ENCODE results near the gene NSMCE1. TPM values are rescaled to one million over a fixed set of nuclear protein-coding genes. Genes with fewer than 3 reads are reported as not detected.

Gene NSMCE1
- total RNA-seq, 1 experiment from 2014 or later, result 37.0 TPM

- Histone ChIP-seq H3K4me3 (ENCODE audit: low read depth, low read length) (no peak overlapping the region), H3K9me3 (no peaks in the 10 kb centered on the region), H3K27me3 (replicated peaks; ENCODE audit: control insufficient read depth, insufficient read depth, low read length) (no peaks in the 10 kb centered on the region), H3K4me1 (0 out of 2 replicates have a peak, but pooled peaks cover 4% of the 10 kb centered on the region), H3K36me3 (ENCODE audit: control insufficient read depth, insufficient read depth, low read length) (peaks cover 1% of the 10 kb centered on the region; the same call in 1 of the 2 replicates)
- CTCF ChIA-PET, result interaction anchor here (3.5 kb wide), 1 partner anchor 131 kb away, joined by 22 read pairs; no protein-coding TSS in a partner anchor
- no peak for DNase-seq
- no peaks in the 10 kb centered on the region for H3K27me3 Mint-ChIP-seq (ENCODE audit: insufficient read depth, unreplicated experiment)
- intact Hi-C loops (cut with micrococcal nuclease; ENCODE audit: unreplicated experiment), result loop anchor here (10.0 kb wide), 1 partner anchor 78 kb away; the partner anchor contains the start of gene IL4R
- POLR2A ChIA-PET, result no interaction called here
- BruUV-seq (replicated peaks), result no TSS peak
- H3K4me1 Mint-ChIP-seq (ENCODE audit: low read depth, unreplicated experiment), result peaks cover 9% of the 10 kb centered on the region
- no peak overlapping the region for H3K27ac Mint-ChIP-seq (ENCODE audit: unreplicated experiment)
- no peak overlapping the region for H3K4me3 Mint-ChIP-seq (ENCODE audit: unreplicated experiment)
- no peak for TF ChIP-seq CTCF (IDR thresholded peaks at IDR 0.05; ENCODE audit: insufficient read depth in 1 of 2, low read depth in 1 of 2, low read length in 1 of 2, severe bottlenecking in 1 of 2, unreplicated experiment in 1 of 2)
- no peaks in the 10 kb centered on the region for H3K9me3 Mint-ChIP-seq (ENCODE audit: unreplicated experiment)
- H3K36me3 Mint-ChIP-seq (ENCODE audit: insufficient read depth, unreplicated experiment), result no peaks in the 10 kb centered on the region
Observed at GRCh38 chr16:27236635-27237218, 31.8 kb downstream of the NSMCE1 start.

GRCh38 chr16:27235938-27236245 lies 32.7 kb downstream of the NSMCE1 start:
- TF ChIP-seq CTCF (IDR thresholded peaks at IDR 0.05; ENCODE audit: insufficient read depth in 1 of 2, low read depth in 1 of 2, low read length in 1 of 2, severe bottlenecking in 1 of 2, unreplicated experiment in 1 of 2), result no peak
- Mint-ChIP-seq H3K27me3 (ENCODE audit: insufficient read depth, unreplicated experiment) (no peaks in the 10 kb centered on the region), H3K9me3 (ENCODE audit: unreplicated experiment) (no peaks in the 10 kb centered on the region), H3K4me3 (ENCODE audit: unreplicated experiment) (no peak overlapping the region), H3K4me1 (ENCODE audit: low read depth, unreplicated experiment) (peaks cover 9% of the 10 kb centered on the region), H3K27ac (ENCODE audit: unreplicated experiment) (no peak overlapping the region), H3K36me3 (ENCODE audit: insufficient read depth, unreplicated experiment) (no peaks in the 10 kb centered on the region)
- no peaks in the 10 kb centered on the region for H3K27me3 ChIP-seq (replicated peaks; ENCODE audit: control insufficient read depth, insufficient read depth, low read length)
- ChIA-PET POLR2A (no interaction called here), CTCF (interaction anchor here (0.7 to 3.5 kb wide), 3 partner anchors 10 to 132 kb away, joined by 3 to 22 read pairs (median 7); no protein-coding TSS in a partner anchor)
- intact Hi-C loops (cut with micrococcal nuclease; ENCODE audit: unreplicated experiment), result loop anchor here (1.0 to 10.0 kb wide), 5 partner anchors 79 to 229 kb away; partner anchors contain the start of gene IL4R
- no peak overlapping the region for H3K4me3 ChIP-seq (ENCODE audit: low read depth, low read length)
- no TSS peak for BruUV-seq (replicated peaks)
- H3K9me3 ChIP-seq, result no peaks in the 10 kb centered on the region
- H3K36me3 ChIP-seq (ENCODE audit: control insufficient read depth, insufficient read depth, low read length), result peaks cover 1% of the 10 kb centered on the region; the same call in 1 of the 2 replicates
- DNase-seq, result no peak
- no peaks in the 10 kb centered on the region for H3K4me1 ChIP-seq

GRCh38 chr16:27235055-27235937 lies 33.3 kb downstream of the NSMCE1 start:
- DNase-seq, result peak in 1 of 2 experiments; percentile 50
- Mint-ChIP-seq H3K4me1 (ENCODE audit: low read depth, unreplicated experiment) (peaks cover 9% of the 10 kb centered on the region), H3K4me3 (ENCODE audit: unreplicated experiment) (no peak overlapping the region), H3K36me3 (ENCODE audit: insufficient read depth, unreplicated experiment) (no peaks in the 10 kb centered on the region), H3K27ac (ENCODE audit: unreplicated experiment) (no peak overlapping the region), H3K27me3 (ENCODE audit: insufficient read depth, unreplicated experiment) (no peaks in the 10 kb centered on the region), H3K9me3 (ENCODE audit: unreplicated experiment) (no peaks in the 10 kb centered on the region)
- ChIA-PET CTCF (interaction anchor here (0.6 to 3.5 kb wide), 11 partner anchors 10 to 315 kb away, joined by 3 to 22 read pairs (median 4); partner anchors contain the start of genes GTF3C1, KATNIP and KDM8), POLR2A (no interaction called here)
- BruUV-seq (replicated peaks), result no TSS peak
- H3K4me1 ChIP-seq, result no peaks in the 10 kb centered on the region
- H3K4me3 ChIP-seq (ENCODE audit: low read depth, low read length), result no peak overlapping the region
- TF ChIP-seq CTCF (IDR thresholded peaks at IDR 0.05; ENCODE audit: insufficient read depth in 1 of 2, low read depth in 1 of 2, low read length in 1 of 2, severe bottlenecking in 1 of 2, unreplicated experiment in 1 of 2), result peak; percentile 68 to 89
- intact Hi-C loops (cut with micrococcal nuclease; ENCODE audit: unreplicated experiment), result loop anchor here (1.0 to 10.0 kb wide), 5 partner anchors 80 to 230 kb away; partner anchors contain the start of gene IL4R
- no peaks in the 10 kb centered on the region for H3K9me3 ChIP-seq
- H3K36me3 ChIP-seq (ENCODE audit: control insufficient read depth, insufficient read depth, low read length), result peaks cover 1% of the 10 kb centered on the region; the same call in 1 of the 2 replicates
- no peaks in the 10 kb centered on the region for H3K27me3 ChIP-seq (replicated peaks; ENCODE audit: control insufficient read depth, insufficient read depth, low read length)

Data from Caco-2 (cell line).